ENCODE measurements around the gene FAM229A.

The FAM229A gene

GRCh38 chr1:32352239-32352745 is 10.0 kb downstream of the FAM229A start:
- DNase-seq = no peak
- peak overlapping the region; percentile 93 to 97 for H3K18ac ChIP-seq (ENCODE audit: low read depth in 1 of 2, low read length in 2 of 2)
- H4K8ac ChIP-seq (ENCODE audit: low read length) = peak overlapping the region; percentile 98
- H3K79me1 ChIP-seq (replicated peaks; ENCODE audit: low read length, poor library complexity, severe bottlenecking) = peaks cover 11% of the 10 kb centered on the region
- H3K4ac ChIP-seq (ENCODE audit: low read depth in 1 of 2, low read length in 2 of 2) = peak overlapping the region; percentile 96 to 99
- H2AK5ac ChIP-seq (ENCODE audit: low read length, severe bottlenecking) = no peak overlapping the region
- peak overlapping the region; percentile 99 for H2BK120ac ChIP-seq (ENCODE audit: low read depth, low read length)
- peak overlapping the region; percentile 65 for H3K27ac ChIP-seq (ENCODE audit: low read length, poor library complexity, severe bottlenecking)
- peak overlapping the region; percentile 97 for H2BK15ac ChIP-seq (ENCODE audit: low read depth, poor library complexity, severe bottlenecking)
- peaks cover 7 to 21% of the 10 kb centered on the region in 2 experiments for H3K36me3 ChIP-seq (ENCODE audit: control insufficient read depth in 1 of 2, insufficient read depth in 2 of 2, low read depth in 1 of 2, low read length in 2 of 2)
- WGBS = 49% methylated on average over 7 of the region's 8 CpGs
- H4K91ac ChIP-seq (ENCODE audit: low read length) = peak overlapping the region; percentile 99
- H3K4me1 ChIP-seq (ENCODE audit: control insufficient read depth, insufficient read depth, low read depth, low read length) = peaks cover 30% of the 10 kb centered on the region
- H3K4me3 ChIP-seq (ENCODE audit: insufficient read depth in 1 of 2, low read depth in 1 of 2, low read length in 2 of 2) = peak overlapping the region; percentile 76 to 89
- H3K23ac ChIP-seq (ENCODE audit: low read length in 2 of 2) = peak overlapping the region in 1 of 2 experiments; percentile 38
- H3K4me2 ChIP-seq (ENCODE audit: low read length, poor library complexity, severe bottlenecking) = peak overlapping the region; percentile 72
- no peaks in the 10 kb centered on the region for H3K27me3 ChIP-seq (ENCODE audit: control insufficient read depth in 1 of 2, insufficient read depth in 1 of 2, low read length in 2 of 2)
- no peaks in the 10 kb centered on the region for H3K9me3 ChIP-seq (ENCODE audit: control insufficient read depth, low read length)
- no peak overlapping the region for H2BK5ac ChIP-seq (ENCODE audit: low read depth, low read length, poor library complexity, severe bottlenecking)
- peak overlapping the region; percentile 81 to 91 for H2BK12ac ChIP-seq (ENCODE audit: low read length in 2 of 2)
- peak overlapping the region; percentile 95 for H3K9ac ChIP-seq (ENCODE audit: low read length)
- no peak overlapping the region for H2AFZ ChIP-seq (ENCODE audit: low read depth, low read length)
- peak overlapping the region; percentile 41 to 48 for H3K14ac ChIP-seq (ENCODE audit: low read length in 2 of 2)

- peak overlapping the region; percentile 44 for H2AK5ac ChIP-seq (ENCODE audit: low read length, severe bottlenecking)
- H3K9me3 ChIP-seq (ENCODE audit: control insufficient read depth, low read length) = no peaks in the 10 kb centered on the region
- H3K14ac ChIP-seq (ENCODE audit: low read length in 2 of 2) = peak overlapping the region; percentile 49 to 98
- peaks cover 7 to 17% of the 10 kb centered on the region in 2 experiments for H3K36me3 ChIP-seq (ENCODE audit: control insufficient read depth in 1 of 2, insufficient read depth in 2 of 2, low read depth in 1 of 2, low read length in 2 of 2)
- peak; percentile 95 for DNase-seq
- peak overlapping the region; percentile 97 for H2BK15ac ChIP-seq (ENCODE audit: low read depth, poor library complexity, severe bottlenecking)
- peak overlapping the region; percentile 93 to 97 for H3K18ac ChIP-seq (ENCODE audit: low read depth in 1 of 2, low read length in 2 of 2)
- H2BK12ac ChIP-seq (ENCODE audit: low read length in 2 of 2) = peak overlapping the region; percentile 81 to 91
- H3K27me3 ChIP-seq (ENCODE audit: control insufficient read depth in 1 of 2, insufficient read depth in 1 of 2, low read length in 2 of 2) = peaks cover 0 to 1% of the 10 kb centered on the region in 2 experiments
- H2AFZ ChIP-seq (ENCODE audit: low read depth, low read length) = peak overlapping the region; percentile 5
- H3K27ac ChIP-seq (ENCODE audit: low read length, poor library complexity, severe bottlenecking) = peak overlapping the region; percentile 87
- peak overlapping the region; percentile 74 for H2BK5ac ChIP-seq (ENCODE audit: low read depth, low read length, poor library complexity, severe bottlenecking)
- peak overlapping the region; percentile 76 to 89 for H3K4me3 ChIP-seq (ENCODE audit: insufficient read depth in 1 of 2, low read depth in 1 of 2, low read length in 2 of 2)
- H2BK120ac ChIP-seq (ENCODE audit: low read depth, low read length) = peak overlapping the region; percentile 99
- peaks cover 30% of the 10 kb centered on the region for H3K4me1 ChIP-seq (ENCODE audit: control insufficient read depth, insufficient read depth, low read depth, low read length)
- peaks cover 11% of the 10 kb centered on the region for H3K79me1 ChIP-seq (replicated peaks; ENCODE audit: low read length, poor library complexity, severe bottlenecking)
- H3K9ac ChIP-seq (ENCODE audit: low read length) = peak overlapping the region; percentile 95
- peak overlapping the region; percentile 99 for H4K91ac ChIP-seq (ENCODE audit: low read length)
- H4K8ac ChIP-seq (ENCODE audit: low read length) = peak overlapping the region; percentile 98
- H3K4ac ChIP-seq (ENCODE audit: low read depth in 1 of 2, low read length in 2 of 2) = peak overlapping the region; percentile 96 to 99
- 3% methylated on average over 69 of the region's 75 CpGs for WGBS
- peak overlapping the region; percentile 72 for H3K4me2 ChIP-seq (ENCODE audit: low read length, poor library complexity, severe bottlenecking)
- H3K23ac ChIP-seq (ENCODE audit: low read length in 2 of 2) = peak overlapping the region; percentile 38
These were observed 10.7 kb downstream of the FAM229A start for GRCh38 chr1:32351399-32352238.

GRCh38 chr1:32350785-32351398 is 11.4 kb downstream of the FAM229A start:
- no peaks in the 10 kb centered on the region for H3K9me3 ChIP-seq (ENCODE audit: control insufficient read depth, low read length)
- peak overlapping the region; percentile 93 for H4K91ac ChIP-seq (ENCODE audit: low read length)
- H3K79me1 ChIP-seq (replicated peaks; ENCODE audit: low read length, poor library complexity, severe bottlenecking) = peaks cover 11% of the 10 kb centered on the region
- peak overlapping the region; percentile 68 to 86 for H3K18ac ChIP-seq (ENCODE audit: low read depth in 1 of 2, low read length in 2 of 2)
- peak overlapping the region; percentile 42 for H3K4me2 ChIP-seq (ENCODE audit: low read length, poor library complexity, severe bottlenecking)
- peak overlapping the region; percentile 51 to 66 for H3K4me3 ChIP-seq (ENCODE audit: insufficient read depth in 1 of 2, low read depth in 1 of 2, low read length in 2 of 2)
- WGBS = 19% methylated on average over 18 of the region's 28 CpGs
- no peak overlapping the region for H3K14ac ChIP-seq (ENCODE audit: low read length in 2 of 2)
- H3K4ac ChIP-seq (ENCODE audit: low read depth in 1 of 2, low read length in 2 of 2) = peak overlapping the region; percentile 47 to 75
- H3K36me3 ChIP-seq (ENCODE audit: control insufficient read depth in 1 of 2, insufficient read depth in 2 of 2, low read depth in 1 of 2, low read length in 2 of 2) = peaks cover 7 to 12% of the 10 kb centered on the region in 2 experiments
- peak overlapping the region; percentile 82 for H2AK5ac ChIP-seq (ENCODE audit: low read length, severe bottlenecking)
- DNase-seq = no peak
- peak overlapping the region; percentile 87 for H3K27ac ChIP-seq (ENCODE audit: low read length, poor library complexity, severe bottlenecking)
- H3K27me3 ChIP-seq (ENCODE audit: control insufficient read depth in 1 of 2, insufficient read depth in 1 of 2, low read length in 2 of 2) = peaks cover 0 to 7% of the 10 kb centered on the region in 2 experiments
- peak overlapping the region; percentile 88 for H4K8ac ChIP-seq (ENCODE audit: low read length)
- no peak overlapping the region for H3K9ac ChIP-seq (ENCODE audit: low read length)
- H2BK12ac ChIP-seq (ENCODE audit: low read length in 2 of 2) = peak overlapping the region; percentile 96 to 98
- no peak overlapping the region for H2BK15ac ChIP-seq (ENCODE audit: low read depth, poor library complexity, severe bottlenecking)
- no peak overlapping the region for H3K23ac ChIP-seq (ENCODE audit: low read length in 2 of 2)
- no peak overlapping the region for H2AFZ ChIP-seq (ENCODE audit: low read depth, low read length)
- peak overlapping the region; percentile 20 for H2BK5ac ChIP-seq (ENCODE audit: low read depth, low read length, poor library complexity, severe bottlenecking)
- peaks cover 32% of the 10 kb centered on the region for H3K4me1 ChIP-seq (ENCODE audit: control insufficient read depth, insufficient read depth, low read depth, low read length)
- H2BK120ac ChIP-seq (ENCODE audit: low read depth, low read length) = peak overlapping the region; percentile 88
